Measurements from ENCODE around the gene RNF166. TPM values are rescaled to one million over a fixed set of nuclear protein-coding genes. Genes with fewer than 3 reads are reported as not detected.

Gene RNF166
- total and polyA plus RNA-seq, 4 donors: 6.5 to 9.1 (median 7.6) TPM

- TF ChIP-seq FOXA2 (IDR thresholded peaks at IDR 0.05) (no peak), HNF4G (IDR thresholded peaks at IDR 0.05) (no peak), FOXA1 (IDR thresholded peaks at IDR 0.05) (no peak), MAX (IDR thresholded peaks at IDR 0.05) (no peak), HNF4A (conservative IDR thresholded peaks at IDR 0.05) (no peak), JUND (IDR thresholded peaks at IDR 0.05) (no peak), ATF3 (IDR thresholded peaks at IDR 0.05) (no peak), EGR1 (IDR thresholded peaks at IDR 0.05; ENCODE audit: low read depth in 2 of 2) (no peak)
- Histone ChIP-seq H3K4me3 (ENCODE audit: low read depth in 1 of 3, low read length in 3 of 3) (no peak overlapping the region), H3K36me3 (ENCODE audit: control insufficient read depth in 4 of 4, insufficient read depth in 3 of 4, low read depth in 1 of 4, low read length in 3 of 4) (peaks cover 21 to 75% (median 25%) of the 10 kb centered on the region in 4 donors), H3K9me3 (ENCODE audit: control insufficient read depth in 4 of 4, low read length in 3 of 4) (no peaks in the 10 kb centered on the region), H3K27ac (ENCODE audit: low read depth in 1 of 2, low read length in 2 of 2) (no peak overlapping the region), H3K9ac (ENCODE audit: low read depth in 1 of 2, low read length in 2 of 2) (no peak overlapping the region), H3K4me1 (ENCODE audit: control insufficient read depth in 4 of 4, insufficient read depth in 4 of 4, low read length in 3 of 4) (no peaks in the 10 kb centered on the region), H3K27me3 (ENCODE audit: control insufficient read depth in 4 of 4, insufficient read depth in 4 of 4, low read length in 3 of 4) (no peaks in the 10 kb centered on the region)
- WGBS: 98% methylated on average over 15 of the region's 15 CpGs
- DNase-seq (ENCODE audit: low spot score): no peak
These were observed 10.0 kb upstream of the RNF166 start for GRCh38 chr16:88716201-88716600.

GRCh38 chr16:88715312-88716190 lies 9.3 kb upstream of the RNF166 start:
- Histone ChIP-seq H3K9me3 (ENCODE audit: control insufficient read depth in 4 of 4, low read length in 3 of 4) (no peaks in the 10 kb centered on the region), H3K4me1 (ENCODE audit: control insufficient read depth in 4 of 4, insufficient read depth in 4 of 4, low read length in 3 of 4) (no peaks in the 10 kb centered on the region), H3K4me3 (ENCODE audit: low read depth in 1 of 3, low read length in 3 of 3) (no peak overlapping the region), H3K27me3 (ENCODE audit: control insufficient read depth in 4 of 4, insufficient read depth in 4 of 4, low read length in 3 of 4) (no peaks in the 10 kb centered on the region), H3K36me3 (ENCODE audit: control insufficient read depth in 4 of 4, insufficient read depth in 3 of 4, low read depth in 1 of 4, low read length in 3 of 4) (peaks cover 19 to 69% (median 22%) of the 10 kb centered on the region in 4 donors), H3K27ac (ENCODE audit: low read depth in 1 of 2, low read length in 2 of 2) (no peak overlapping the region), H3K9ac (ENCODE audit: low read depth in 1 of 2, low read length in 2 of 2) (no peak overlapping the region)
- WGBS: 93% methylated on average over 57 of the region's 57 CpGs
- no peak for DNase-seq (ENCODE audit: low spot score)
- TF ChIP-seq NR2F2 (IDR thresholded peaks at IDR 0.05): no peak
- TF ChIP-seq TAF1 (conservative IDR thresholded peaks at IDR 0.05): no peak
- TF ChIP-seq RXRA (IDR thresholded peaks at IDR 0.05): no peak
- no peak for TF ChIP-seq HNF4G (IDR thresholded peaks at IDR 0.05)
- no peak for TF ChIP-seq HNF4A (conservative IDR thresholded peaks at IDR 0.05)
- no peak for TF ChIP-seq EGR1 (IDR thresholded peaks at IDR 0.05; ENCODE audit: low read depth in 2 of 2)
- no peak for TF ChIP-seq ATF3 (IDR thresholded peaks at IDR 0.05)
- no peak for TF ChIP-seq MAX (IDR thresholded peaks at IDR 0.05)
- no peak for TF ChIP-seq RAD21 (IDR thresholded peaks at IDR 0.05)
- TF ChIP-seq ZBTB33 (IDR thresholded peaks at IDR 0.05): no peak
- no peak for TF ChIP-seq CTCF (IDR thresholded peaks at IDR 0.05; ENCODE audit: low read depth, low read length, missing input control)
- TF ChIP-seq SP1 (IDR thresholded peaks at IDR 0.05): no peak
- no peak for TF ChIP-seq FOXA2 (IDR thresholded peaks at IDR 0.05)
- TF ChIP-seq YY1 (IDR thresholded peaks at IDR 0.05): no peak
- TF ChIP-seq GABPA (IDR thresholded peaks at IDR 0.05 in 1 of 2, conservative IDR thresholded peaks at IDR 0.05 in 1 of 2): no peak
- no peak for TF ChIP-seq FOXA1 (IDR thresholded peaks at IDR 0.05)
- TF ChIP-seq JUND (IDR thresholded peaks at IDR 0.05): no peak
